HG03175 (cell line): ENCODE measurements around the gene PARP15.
"Not testable (repeated sequence)": the region's sequence is repeated elsewhere in the genome, so short reads cannot be mapped to it uniquely, and the experiment has no call there.

Experiments used
- ATAC-seq: cut with Tn5 transposase; IDR thresholded peaks from one replicate; pipeline ENCODE4 v1.9.1; 2021; ENCODE audit warnings: mild to moderate bottlenecking, moderate library complexity; ENCODE audit not compliant: unreplicated experiment

PARP15 gene

DNA sequence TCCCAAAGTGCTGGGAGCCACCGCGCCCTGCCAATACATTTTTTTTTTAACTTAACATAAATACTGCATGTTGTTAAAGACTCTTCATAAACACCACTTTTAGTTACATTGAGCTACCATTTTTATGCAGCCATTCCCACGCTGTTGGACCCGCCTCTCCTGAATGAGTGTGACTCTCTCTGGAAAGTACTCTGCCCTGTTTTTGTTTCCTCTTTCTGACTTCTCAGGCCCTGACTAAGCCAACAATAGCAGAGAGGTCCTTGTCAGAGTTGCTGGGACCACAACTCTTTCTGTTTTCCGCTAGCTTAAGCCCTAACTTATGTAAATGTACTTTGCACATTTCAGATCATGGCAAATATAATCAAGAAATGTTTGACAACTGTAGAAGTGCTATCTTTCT, 35.2 kb downstream of the PARP15 start:
- ATAC-seq = no peak

DNA sequence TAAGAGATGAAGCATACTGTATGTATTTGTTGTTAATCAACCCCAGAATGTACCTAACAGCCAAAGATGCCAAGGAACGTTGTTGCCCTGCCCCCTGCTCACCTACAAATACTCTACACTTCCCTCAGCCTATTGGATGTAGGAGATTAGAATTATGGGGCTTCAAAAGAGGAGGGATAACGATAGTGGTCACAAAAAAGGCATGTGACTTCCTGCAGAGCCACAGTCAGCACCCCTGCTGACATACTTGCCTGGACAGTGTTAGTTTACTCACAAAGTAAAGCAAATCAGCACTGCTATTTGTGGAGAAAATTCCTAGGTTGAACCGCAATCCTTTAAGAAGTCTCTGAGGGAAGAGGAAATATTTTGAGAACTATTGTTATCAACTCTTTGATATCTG, 37.9 kb downstream of the PARP15 start:
- no peak for ATAC-seq

DNA sequence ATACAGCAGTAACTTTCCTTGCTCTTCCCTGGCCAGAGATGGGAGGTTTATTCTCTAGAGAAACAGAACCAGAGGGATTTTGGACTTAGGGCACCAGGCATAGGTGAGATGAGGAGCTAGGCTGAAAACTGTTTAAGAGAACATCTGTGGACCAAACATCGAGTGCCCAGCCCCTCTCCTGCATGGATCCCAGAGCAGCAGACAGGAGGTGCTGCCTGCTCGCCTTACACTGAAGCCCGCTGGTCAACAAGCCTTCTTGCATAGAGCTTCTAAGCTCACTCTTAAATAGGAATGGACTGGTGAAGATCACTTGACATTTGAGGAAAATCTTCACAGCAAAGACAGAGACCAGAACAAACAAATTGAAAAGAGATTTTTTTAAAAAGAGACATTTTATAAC, 41.2 kb downstream of the PARP15 start:
- ATAC-seq = no peak

DNA sequence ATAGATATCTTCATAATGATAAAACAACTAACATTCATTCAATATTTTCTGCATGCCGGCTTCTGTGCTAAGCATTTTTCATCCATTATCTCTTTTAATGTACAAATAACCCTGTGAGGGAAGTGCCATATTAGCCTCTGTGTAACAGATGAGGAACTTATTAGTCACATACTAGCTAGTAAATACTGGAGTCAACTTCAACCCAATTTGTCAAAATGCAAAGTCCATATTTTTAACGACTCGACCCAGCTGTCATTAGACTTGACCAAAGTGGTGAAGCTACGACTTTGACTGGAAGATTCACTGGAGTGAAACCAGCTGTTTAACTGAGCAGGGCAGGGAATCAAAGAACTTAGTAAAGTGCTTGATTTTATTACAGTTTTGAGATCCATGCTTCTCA, 41.6 kb downstream of the PARP15 start:
- no peak for ATAC-seq

DNA sequence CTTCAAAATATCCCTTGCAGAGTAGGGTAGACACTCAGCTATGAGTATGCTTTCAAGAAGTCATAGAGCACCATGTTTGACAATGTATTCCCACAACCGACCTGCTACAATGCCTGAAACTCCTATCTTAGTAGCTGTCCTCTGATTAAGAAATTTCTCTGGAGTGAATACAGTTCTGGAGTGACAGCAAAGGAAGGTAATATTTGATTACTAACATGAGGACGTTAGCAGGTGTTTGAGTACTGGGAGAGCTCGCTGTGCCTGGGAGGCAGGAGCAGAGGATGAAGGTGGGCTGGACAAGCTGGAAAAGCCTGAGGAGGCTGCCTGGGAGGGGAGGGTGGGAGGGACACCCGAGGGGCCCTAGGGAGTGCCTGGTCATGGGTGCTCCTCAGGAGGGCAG, 42.9 kb downstream of the PARP15 start:
- ATAC-seq = no peak

DNA sequence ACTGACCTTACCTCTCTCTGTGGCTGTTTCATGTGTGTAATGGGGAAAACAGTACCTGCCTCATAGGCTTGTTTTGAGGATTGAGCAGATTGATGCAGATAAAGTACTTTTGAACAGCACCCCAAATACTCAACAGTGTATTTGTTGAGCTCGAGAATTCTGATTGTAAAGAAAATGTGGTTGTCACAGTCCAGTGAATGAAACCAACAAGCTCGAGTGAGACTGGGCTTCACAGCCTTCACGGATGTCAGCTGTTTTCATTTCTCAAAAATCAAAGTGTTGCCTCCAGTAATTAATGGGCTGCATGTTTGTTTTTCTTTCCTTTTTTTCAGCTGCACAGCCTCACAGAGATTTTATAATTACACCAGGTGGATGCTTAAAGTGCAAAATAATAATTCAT, 43.7 kb downstream of the PARP15 start:
- peak; percentile 57 for ATAC-seq

DNA sequence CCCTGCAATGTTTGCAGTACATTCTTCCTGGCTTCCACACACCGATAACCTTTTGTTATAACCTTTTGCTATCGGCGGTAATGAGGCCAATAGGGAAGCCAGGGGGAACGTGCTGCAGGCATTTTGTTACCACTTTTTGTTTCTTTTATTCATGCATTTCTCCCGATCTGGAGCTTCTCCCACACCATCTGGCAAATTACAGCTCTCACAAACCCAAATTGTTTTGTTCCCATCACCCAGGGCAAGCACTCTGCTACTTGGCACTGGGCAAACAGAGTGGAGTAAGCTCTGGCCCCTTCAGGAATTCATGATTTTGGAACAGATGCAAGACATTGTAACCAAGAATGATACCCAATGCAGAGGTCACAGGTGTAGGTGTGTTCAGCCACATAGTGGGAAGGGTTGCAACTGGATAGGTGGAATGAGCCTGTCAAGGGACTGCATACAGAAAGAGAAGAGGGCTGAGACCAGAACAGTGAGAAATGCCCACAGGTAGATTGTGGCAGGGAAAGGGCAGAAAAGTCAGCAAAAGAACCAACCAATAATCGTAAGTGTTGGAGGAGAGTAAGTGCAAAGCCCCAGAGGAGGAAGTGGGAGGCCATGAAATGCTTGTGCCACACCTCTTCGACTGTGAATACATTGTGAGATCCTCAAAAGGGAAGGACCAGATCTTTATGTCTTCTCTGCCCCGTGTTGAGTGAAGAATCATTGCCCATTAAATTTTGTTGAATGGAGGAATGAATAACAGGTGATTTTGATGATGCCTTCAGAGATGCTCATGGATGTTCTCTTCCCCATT, 45.8 kb downstream of the PARP15 start:
- no peak for ATAC-seq

DNA sequence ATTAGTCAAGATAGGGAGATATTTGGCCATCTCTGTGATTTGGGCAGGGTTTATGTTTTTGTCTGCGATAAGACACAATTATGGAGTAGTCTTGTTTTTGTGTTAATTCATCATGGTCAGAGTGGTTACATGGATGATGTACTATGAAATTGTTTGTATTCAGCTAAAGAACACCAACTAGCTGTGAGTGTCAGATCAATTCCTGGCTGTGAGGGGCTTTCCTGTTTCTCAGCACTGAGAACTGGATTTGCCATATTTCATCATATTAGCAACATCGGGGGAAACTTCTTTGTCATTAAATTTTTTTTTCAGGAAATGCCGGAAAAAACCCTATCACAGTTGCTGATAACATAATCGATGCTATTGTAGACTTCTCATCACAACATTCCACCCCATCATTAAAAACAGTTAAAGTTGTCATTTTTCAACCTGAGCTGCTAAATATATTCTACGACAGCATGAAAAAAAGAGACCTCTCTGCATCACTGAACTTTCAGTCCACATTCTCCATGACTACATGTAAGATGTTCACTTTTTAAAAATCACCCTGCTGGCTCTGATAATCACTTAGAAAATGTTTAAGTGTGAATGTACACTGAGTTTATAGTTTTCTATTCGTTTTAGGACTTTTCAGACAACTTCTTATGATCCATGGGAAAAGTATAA, 49.2 kb downstream of the PARP15 start:
- ATAC-seq = no peak

DNA sequence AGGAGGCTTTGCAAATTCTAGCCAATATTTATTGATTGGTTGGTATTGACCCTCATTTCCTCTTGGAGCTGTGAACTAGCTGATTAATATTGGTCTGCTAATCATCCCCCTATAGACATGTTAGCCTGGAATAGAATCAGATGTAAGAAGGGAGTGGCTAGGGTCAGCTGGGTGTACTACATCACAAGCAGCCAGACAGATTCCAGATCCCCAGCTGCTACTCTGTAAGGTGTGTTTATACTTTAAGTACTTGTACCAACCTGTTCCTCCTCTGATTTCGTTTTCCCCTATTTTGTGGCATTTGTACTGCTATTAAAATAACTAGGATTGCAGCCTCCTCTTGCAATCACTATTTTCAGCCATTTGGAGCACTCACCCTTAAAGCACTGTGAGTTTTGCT, 49.9 kb downstream of the PARP15 start:
- no peak for ATAC-seq

DNA sequence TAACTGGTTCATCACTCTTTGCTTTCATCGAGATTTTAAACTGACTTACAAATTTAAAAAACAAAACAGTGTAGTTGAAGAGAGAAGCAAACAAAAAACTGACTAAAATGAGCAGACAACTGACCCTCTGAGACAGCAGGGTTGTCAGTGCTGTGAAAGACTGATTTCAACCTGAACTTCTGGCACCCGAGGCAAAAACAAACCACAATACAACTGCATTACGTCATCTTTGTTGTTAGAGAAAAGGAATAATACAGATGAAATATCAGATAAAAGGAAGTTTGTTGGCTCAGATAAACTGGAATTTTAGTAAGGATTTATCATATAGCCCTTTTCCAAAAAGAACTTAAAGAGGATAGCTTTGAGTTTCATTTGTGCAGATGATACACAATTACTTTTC, 51.1 kb downstream of the PARP15 start:
- ATAC-seq = no peak

DNA sequence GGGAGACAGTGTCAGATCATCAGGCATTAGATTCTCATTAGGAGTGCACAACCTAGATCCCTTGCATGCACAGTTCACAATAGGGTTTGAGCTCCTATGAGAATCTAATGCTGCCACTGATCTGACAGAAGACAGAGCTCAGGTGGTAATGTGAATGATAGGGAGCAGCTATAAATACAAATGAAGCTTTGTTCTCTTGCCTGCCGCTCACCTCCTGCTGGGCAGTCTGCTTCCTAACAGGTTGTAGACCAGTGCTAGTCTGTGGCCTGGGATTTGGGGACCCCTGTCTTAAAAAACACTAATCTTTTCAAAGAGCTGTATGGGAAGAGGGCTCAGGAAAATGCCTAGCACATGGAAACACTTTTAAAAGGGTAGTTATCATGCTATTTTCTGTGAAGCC, 52.3 kb downstream of the PARP15 start:
- ATAC-seq = no peak

DNA sequence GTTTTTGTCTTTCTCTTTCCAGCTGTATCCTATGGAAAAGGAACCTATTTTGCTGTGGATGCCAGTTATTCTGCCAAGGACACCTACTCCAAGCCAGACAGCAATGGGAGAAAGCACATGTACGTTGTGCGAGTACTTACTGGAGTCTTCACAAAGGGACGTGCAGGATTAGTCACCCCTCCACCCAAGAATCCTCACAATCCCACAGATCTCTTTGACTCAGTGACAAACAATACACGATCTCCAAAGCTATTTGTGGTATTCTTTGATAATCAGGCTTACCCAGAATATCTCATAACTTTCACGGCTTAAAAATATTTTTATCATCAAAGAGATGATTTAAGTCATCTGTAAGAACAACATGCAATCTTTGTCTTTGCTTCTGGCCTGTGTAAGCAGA, 58.3 kb downstream of the PARP15 start:
- no peak for ATAC-seq

DNA sequence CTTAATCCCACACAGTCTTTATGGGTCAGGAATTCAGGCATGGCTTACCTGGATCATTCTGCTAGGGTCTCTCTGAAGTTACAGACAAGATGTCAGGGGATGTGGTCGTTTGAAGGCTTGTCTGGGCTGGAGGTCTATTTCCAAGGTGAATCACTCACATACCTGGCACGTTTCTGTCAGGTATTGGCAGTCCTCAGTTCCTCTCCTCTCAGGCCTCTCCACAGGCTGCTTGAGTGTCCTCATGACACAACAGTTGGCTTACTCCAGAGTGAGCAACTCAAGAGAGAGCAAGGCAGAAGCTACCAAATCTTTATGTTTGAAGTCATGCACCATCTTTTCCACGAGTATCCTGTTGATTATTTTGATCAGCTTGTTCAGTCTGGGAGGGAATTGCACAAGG, 59.2 kb downstream of the PARP15 start:
- no peak for ATAC-seq

DNA sequence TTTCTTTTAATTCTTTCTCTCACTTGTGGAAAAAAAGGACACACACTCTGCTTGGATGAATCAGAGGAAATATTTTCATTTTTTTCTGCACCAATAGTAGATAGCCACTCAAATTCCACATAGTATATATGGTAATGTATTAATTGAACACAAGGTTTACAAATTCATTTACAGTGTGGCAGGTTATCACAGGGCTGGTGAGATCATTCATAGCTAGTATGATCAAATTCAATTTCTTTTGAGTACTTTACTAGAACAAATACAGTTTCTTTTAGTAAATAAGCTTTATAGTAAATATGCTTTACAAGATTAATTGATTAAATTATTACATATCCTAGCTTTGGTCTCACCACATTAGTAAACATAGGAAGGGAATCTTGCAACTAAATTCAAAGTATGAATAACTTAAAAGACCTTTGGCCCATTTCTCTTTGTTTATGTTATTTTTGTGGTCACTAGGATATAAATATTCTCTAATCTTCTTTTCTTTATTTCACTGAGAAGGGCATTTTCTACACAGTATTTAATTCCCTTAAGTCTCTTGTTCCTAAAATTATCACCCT, 63.1 kb downstream of the PARP15 start:
- ATAC-seq = no peak

DNA sequence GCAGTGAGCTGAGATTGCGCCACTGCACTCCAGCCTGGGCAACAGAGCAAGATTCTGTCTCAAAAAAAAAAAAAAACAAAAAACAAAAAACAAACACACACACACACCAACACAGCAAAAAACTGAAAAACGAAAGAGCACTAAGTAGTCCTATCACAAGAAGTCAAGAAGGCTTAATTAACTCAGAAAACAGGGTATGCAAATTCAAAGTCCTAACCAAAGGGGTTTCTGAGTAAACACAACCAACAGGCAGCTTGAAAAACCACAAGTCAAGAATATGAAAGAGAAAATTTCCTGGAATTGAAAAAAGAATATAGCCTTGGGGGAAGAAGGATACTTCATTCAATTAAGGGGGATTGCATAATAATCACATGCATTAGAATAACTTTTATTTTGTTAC, 65.5 kb downstream of the PARP15 start:
- ATAC-seq = no peak

DNA sequence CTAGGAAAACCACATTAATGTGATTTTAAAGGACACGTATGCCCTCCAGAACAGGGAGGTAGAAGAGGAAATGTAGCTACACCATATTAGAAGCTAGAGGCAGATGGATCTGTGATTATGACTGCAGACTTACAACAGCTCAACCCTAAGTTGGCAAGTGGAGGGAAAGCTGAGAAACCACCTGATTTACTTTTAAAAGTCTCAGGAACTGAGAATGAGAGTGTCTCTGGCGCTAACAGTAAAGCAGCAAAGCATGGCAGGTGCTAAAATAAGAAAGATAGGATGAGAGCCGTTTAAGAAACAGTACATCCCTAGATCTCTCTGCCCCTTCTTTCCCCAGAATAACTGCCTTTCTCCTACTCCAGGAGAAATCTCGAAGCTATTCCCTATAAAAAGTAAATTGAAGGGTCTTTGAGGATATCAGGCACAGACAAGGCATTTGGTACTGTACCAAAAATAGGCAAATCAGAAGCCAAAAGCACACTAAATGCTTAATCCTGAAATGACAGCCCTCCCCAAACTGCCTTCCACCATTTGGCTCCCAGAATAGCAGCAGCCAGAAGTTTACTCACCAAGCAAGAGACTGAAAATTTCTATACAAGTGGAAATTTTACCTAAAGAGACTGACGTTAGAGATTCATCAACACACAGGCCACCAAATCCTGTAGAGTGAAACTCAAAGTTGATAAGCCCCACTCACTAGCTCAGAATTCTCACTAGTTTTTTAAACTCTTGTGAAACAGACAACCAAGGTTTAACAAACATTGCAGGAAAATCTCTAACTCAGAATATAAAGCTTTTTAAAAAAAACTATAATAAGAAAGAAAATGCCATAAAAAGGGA, 68.9 kb downstream of the PARP15 start:
- ATAC-seq = no peak

DNA sequence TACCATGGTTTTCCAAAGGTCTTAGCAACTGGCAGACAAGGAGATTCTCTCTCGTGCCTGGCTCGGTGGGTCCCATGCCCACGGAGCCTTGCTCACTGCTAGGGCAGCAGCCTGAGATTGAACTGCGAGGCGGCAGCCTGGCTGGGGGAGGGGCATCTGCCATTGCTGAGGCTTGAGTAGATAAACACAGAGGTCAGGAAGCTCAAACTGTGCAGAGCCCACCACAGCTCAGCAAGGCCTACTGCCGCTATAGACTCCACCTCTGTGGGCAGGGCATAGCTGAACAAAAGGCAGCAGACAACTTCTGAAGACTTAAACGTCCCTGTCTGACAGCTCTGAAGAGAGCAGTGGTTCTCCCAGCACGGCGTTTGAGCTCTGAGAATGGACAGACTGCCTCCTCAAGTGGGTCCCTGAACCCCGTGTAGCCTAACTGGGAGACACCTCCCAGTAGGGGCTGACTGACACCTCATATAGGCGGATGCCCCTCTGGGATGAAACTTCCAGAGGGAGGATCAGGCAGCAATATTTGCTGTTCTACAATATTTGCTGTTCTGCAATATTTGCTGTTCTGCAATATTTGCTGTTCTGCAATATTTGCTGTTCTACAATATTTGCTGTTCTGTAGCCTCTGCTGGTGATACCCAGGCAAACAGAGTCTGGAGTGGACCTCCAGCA, 73.9 kb downstream of the PARP15 start:
- ATAC-seq = not testable (repeated sequence)

DNA sequence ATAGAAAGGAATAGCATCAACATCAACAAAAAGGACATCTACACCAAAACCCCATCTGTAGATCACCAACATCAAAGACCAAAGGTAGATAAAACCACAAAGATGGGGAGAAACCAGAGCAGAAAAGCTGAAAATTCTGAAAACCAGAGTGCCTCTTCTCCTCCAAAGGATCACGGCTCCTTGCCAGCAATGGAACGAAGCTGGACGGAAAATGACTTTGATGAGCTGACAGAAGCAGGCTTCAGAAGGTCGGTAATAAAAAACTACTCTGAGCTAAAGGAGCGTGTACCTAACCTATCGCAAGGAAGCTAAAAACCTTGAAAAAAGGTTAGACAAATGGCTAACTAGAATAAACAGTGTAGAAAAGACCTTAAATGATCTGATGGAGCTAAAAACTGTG, 74.5 kb downstream of the PARP15 start:
- not testable (repeated sequence) for ATAC-seq

DNA sequence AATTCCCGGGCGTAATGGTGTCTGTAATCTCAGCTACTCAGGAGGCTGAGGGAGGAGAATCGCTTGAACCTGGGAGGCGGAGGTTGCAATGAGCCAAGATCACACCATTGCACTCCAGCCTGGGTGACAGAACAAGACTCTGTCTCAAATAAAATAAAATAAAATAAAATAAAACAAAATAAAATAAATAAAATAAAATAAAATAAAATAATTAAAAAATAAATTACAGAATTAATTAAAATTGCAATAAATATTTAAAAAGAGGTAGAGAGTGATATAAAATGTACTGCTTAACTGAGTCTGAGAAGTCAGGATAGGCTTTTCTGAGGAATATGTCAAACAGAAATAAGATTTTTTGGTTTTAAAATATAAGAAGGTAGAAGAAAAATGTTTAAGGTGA, 80.9 kb downstream of the PARP15 start:
- ATAC-seq = not testable (repeated sequence)

DNA sequence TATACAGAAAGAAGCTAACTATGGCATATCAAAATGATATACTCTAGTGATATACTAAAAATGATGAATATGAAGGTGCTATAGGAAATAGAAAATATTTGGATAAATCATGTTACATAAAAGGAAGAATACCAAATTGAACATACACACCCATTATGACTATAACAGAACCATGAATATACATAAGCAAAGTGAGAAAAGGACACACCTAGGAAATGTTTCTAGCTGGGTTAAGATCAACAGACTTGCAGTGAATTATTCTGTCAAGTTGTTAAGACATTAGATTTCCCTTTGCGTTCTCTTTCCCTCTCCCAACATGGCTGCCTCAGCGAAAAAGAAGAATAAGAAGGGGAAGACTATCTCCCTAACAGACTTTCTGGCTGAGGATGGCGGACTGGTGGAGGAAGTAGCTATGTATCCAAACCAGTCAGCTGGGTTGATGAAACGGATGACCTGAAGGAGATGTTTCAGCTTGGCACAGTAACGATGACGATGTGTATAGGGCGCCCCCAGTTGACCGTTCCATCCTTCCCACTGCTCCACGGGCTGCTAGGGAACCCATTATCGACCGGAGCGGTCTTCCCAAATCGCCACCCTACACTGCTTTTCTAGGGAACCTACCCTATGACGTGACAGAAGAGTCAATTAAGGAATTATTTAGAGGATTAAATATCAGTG, 83.0 kb downstream of the PARP15 start:
- ATAC-seq = no peak
